WTC11 (cell line): ENCODE measurements around the gene PTPRN2. TPM values are rescaled to one million over a fixed set of nuclear protein-coding genes. Genes with fewer than 3 reads are reported as not detected.

Source experiments
- ATAC-seq: fragments of 200-7000 bp; cut with Tn5 transposase; 2 replicates; pipeline ENCODE4 v1.10.0; 2021; ENCODE audit warnings: mild to moderate bottlenecking, moderate library complexity
- CTCF ChIA-PET: fragments of 300-600 bp; sonication (Branson Sonifier 250); formaldehyde crosslinking; loops from one replicate; lab custom pipeline; 2021; ENCODE audit warnings: antibody characterized with exemption; lab: Charles Lee
- POLR2A ChIA-PET: fragments of 350-600 bp; sonication (Branson Sonifier 250); formaldehyde crosslinking; loops from one replicate; lab custom pipeline; 2021; ENCODE audit warnings: antibody characterized with exemption; lab: Charles Lee
- DNase-seq: peaks from one replicate; pipeline ENCODE4 v3.0.0; 2021; ENCODE audit warnings: low spot score
- H3K27ac Mint-ChIP-seq: 2 replicates; pipeline ENCODE4 v1.8.0; 2021; ENCODE audit warnings: mixed read lengths
- H3K27me3 Mint-ChIP-seq: 2 replicates; pipeline ENCODE4 v1.8.0; 2021; ENCODE audit warnings: low read depth, mild to moderate bottlenecking, moderate library complexity, mixed read lengths
- H3K36me3 Mint-ChIP-seq: 2 replicates; pipeline ENCODE4 v1.8.0; 2021; ENCODE audit warnings: mixed read lengths
- H3K4me1 Mint-ChIP-seq: 2 replicates; pipeline ENCODE4 v1.8.0; 2022; ENCODE audit warnings: mixed read lengths
- H3K4me3 Mint-ChIP-seq: 2 replicates; pipeline ENCODE4 v1.8.0; 2021; ENCODE audit warnings: mild to moderate bottlenecking, moderate library complexity, mixed read lengths
- H3K9me3 Mint-ChIP-seq: 2 replicates; pipeline ENCODE4 v1.8.0; 2021; ENCODE audit warnings: mixed read lengths
- CREB1 ChIP-seq: sonication (generic); formaldehyde crosslinking; IDR thresholded peaks from 2 replicates; pipeline ENCODE4 v1.8.0; 2023; ENCODE audit warnings: mild to moderate bottlenecking, missing genetic modification reagents
- ESRRA ChIP-seq: sonication (generic); formaldehyde crosslinking; IDR thresholded peaks from 2 replicates; pipeline ENCODE4 v1.8.1; 2022; ENCODE audit warnings: mild to moderate bottlenecking, missing genetic modification reagents, borderline replicate concordance
- GTF2I ChIP-seq: fragments of 250-450 bp; sonication (Bioruptor Pico); conservative IDR thresholded peaks from 2 replicates; pipeline ENCODE4 v1.4.0; 2021; ENCODE audit warnings: mild to moderate bottlenecking
- IRF2 ChIP-seq: sonication (generic); formaldehyde crosslinking; IDR thresholded peaks from 2 replicates; pipeline ENCODE4 v1.8.0; 2022; ENCODE audit warnings: low read depth, missing genetic modification reagents, borderline replicate concordance
- MAX ChIP-seq: sonication (generic); formaldehyde crosslinking; IDR thresholded peaks from 2 replicates; pipeline ENCODE4 v1.8.0; 2022; ENCODE audit warnings: mild to moderate bottlenecking, missing genetic modification reagents
- PRRX2 ChIP-seq: fragments of 250-450 bp; sonication (Bioruptor Pico); IDR thresholded peaks from 2 replicates; pipeline ENCODE4 v1.8.0; 2021; ENCODE audit warnings: mild to moderate bottlenecking
- RELA ChIP-seq: sonication (generic); formaldehyde crosslinking; IDR thresholded peaks from 2 replicates; pipeline ENCODE4 v1.8.1; 2022; ENCODE audit warnings: missing genetic modification reagents, mild to moderate bottlenecking, borderline replicate concordance
- SOX15 ChIP-seq: fragments of 250-450 bp; sonication (Bioruptor Pico); IDR thresholded peaks from 2 replicates; pipeline ENCODE4 v1.9.0; 2021; ENCODE audit warnings: mild to moderate bottlenecking
- TCF7 ChIP-seq: sonication (generic); formaldehyde crosslinking; IDR thresholded peaks from 2 replicates; pipeline ENCODE4 v1.8.0; 2022; ENCODE audit warnings: mild to moderate bottlenecking, low read depth, missing genetic modification reagents, moderate library complexity
- ZNF416 ChIP-seq: fragments of 250-450 bp; sonication (Bioruptor Pico); IDR thresholded peaks from 2 replicates; pipeline ENCODE4 v1.9.0; 2021; ENCODE audit warnings: mild to moderate bottlenecking, inconsistent platforms
- ZNF423 ChIP-seq: fragments of 250-450 bp; sonication (Bioruptor Pico); IDR thresholded peaks from 2 replicates; pipeline ENCODE4 v2.1.2; 2022; ENCODE audit warnings: mild to moderate bottlenecking, moderate library complexity
- total RNA-seq: library from RNA; stranded (reverse); gene quantifications from 3 replicates; pipeline ENCODE4 v1.2.3, GENCODE V29; 2021
- TF ChIP-seq, protein P1 (sequence below): fragments of 250-450 bp; sonication (Bioruptor Pico); IDR thresholded peaks from 2 replicates; pipeline ENCODE4 v1.9.0; 2021; ENCODE audit warnings: mild to moderate bottlenecking, borderline replicate concordance
- TF ChIP-seq, protein P2 (sequence below): sonication (generic); formaldehyde crosslinking; IDR thresholded peaks from 2 replicates; pipeline ENCODE4 v1.8.1; 2022; ENCODE audit warnings: low read depth, missing genetic modification reagents, borderline replicate concordance
- TF ChIP-seq, protein P3 (sequence below): sonication (generic); formaldehyde crosslinking; IDR thresholded peaks from 2 replicates; pipeline ENCODE4 v1.8.0; 2023; ENCODE audit warnings: missing genetic modification reagents, mild to moderate bottlenecking, borderline replicate concordance

Gene PTPRN2
- total RNA-seq, 1 experiment from 2014 or later: 4.7 TPM

DNA sequence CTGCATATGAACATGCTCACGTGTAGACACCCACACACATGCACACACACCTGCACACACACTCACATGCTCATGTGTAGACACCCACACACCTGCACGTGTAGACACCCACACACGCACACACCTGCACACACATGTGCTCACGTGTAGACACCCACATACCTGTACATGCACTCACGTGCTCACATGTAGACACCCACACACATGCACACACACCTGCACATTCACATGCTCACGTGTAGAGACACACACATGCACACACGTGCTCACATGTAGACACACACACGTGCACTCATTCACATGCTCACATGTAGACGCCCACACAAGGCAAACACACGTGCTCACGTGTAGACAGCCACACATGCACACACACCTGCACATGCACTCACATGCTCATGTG, 275.8 kb downstream of the PTPRN2 start (continued):
- TF ChIP-seq, protein P1, sequence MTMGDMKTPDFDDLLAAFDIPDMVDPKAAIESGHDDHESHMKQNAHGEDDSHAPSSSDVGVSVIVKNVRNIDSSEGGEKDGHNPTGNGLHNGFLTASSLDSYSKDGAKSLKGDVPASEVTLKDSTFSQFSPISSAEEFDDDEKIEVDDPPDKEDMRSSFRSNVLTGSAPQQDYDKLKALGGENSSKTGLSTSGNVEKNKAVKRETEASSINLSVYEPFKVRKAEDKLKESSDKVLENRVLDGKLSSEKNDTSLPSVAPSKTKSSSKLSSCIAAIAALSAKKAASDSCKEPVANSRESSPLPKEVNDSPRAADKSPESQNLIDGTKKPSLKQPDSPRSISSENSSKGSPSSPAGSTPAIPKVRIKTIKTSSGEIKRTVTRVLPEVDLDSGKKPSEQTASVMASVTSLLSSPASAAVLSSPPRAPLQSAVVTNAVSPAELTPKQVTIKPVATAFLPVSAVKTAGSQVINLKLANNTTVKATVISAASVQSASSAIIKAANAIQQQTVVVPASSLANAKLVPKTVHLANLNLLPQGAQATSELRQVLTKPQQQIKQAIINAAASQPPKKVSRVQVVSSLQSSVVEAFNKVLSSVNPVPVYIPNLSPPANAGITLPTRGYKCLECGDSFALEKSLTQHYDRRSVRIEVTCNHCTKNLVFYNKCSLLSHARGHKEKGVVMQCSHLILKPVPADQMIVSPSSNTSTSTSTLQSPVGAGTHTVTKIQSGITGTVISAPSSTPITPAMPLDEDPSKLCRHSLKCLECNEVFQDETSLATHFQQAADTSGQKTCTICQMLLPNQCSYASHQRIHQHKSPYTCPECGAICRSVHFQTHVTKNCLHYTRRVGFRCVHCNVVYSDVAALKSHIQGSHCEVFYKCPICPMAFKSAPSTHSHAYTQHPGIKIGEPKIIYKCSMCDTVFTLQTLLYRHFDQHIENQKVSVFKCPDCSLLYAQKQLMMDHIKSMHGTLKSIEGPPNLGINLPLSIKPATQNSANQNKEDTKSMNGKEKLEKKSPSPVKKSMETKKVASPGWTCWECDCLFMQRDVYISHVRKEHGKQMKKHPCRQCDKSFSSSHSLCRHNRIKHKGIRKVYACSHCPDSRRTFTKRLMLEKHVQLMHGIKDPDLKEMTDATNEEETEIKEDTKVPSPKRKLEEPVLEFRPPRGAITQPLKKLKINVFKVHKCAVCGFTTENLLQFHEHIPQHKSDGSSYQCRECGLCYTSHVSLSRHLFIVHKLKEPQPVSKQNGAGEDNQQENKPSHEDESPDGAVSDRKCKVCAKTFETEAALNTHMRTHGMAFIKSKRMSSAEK (CRISPR knock-in tag): no peak
- TF ChIP-seq PRRX2 (no peak), GTF2I (CRISPR knock-in tag) (no peak), ZNF423 (no peak), RELA (CRISPR knock-in tag) (no peak), MAX (CRISPR knock-in tag) (no peak), TCF7 (CRISPR knock-in tag) (no peak), SOX15 (CRISPR knock-in tag) (no peak), IRF2 (no peak)
- TF ChIP-seq, protein P2, sequence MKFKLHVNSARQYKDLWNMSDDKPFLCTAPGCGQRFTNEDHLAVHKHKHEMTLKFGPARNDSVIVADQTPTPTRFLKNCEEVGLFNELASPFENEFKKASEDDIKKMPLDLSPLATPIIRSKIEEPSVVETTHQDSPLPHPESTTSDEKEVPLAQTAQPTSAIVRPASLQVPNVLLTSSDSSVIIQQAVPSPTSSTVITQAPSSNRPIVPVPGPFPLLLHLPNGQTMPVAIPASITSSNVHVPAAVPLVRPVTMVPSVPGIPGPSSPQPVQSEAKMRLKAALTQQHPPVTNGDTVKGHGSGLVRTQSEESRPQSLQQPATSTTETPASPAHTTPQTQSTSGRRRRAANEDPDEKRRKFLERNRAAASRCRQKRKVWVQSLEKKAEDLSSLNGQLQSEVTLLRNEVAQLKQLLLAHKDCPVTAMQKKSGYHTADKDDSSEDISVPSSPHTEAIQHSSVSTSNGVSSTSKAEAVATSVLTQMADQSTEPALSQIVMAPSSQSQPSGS (CRISPR knock-in tag): no peak

GRCh38 chr7:158310924-158311666, 276.5 kb downstream of the PTPRN2 start:
- Mint-ChIP-seq H3K27me3 (peaks cover 15% of the 10 kb centered on the region), H3K9me3 (peaks cover 65% of the 10 kb centered on the region), H3K27ac (0 out of 2 replicates have a peak overlapping the region, but pooled peaks have one; percentile 41), H3K4me1 (peaks cover 4% of the 10 kb centered on the region), H3K36me3 (peaks cover 79% of the 10 kb centered on the region), H3K4me3 (no peak overlapping the region)
- ChIA-PET CTCF (no interaction called here), POLR2A (no interaction called here)
- no peak for DNase-seq
- TF ChIP-seq ESRRA (CRISPR knock-in tag) (no peak), CREB1 (CRISPR knock-in tag) (no peak), ZNF416 (no peak)
- TF ChIP-seq, protein P3, sequence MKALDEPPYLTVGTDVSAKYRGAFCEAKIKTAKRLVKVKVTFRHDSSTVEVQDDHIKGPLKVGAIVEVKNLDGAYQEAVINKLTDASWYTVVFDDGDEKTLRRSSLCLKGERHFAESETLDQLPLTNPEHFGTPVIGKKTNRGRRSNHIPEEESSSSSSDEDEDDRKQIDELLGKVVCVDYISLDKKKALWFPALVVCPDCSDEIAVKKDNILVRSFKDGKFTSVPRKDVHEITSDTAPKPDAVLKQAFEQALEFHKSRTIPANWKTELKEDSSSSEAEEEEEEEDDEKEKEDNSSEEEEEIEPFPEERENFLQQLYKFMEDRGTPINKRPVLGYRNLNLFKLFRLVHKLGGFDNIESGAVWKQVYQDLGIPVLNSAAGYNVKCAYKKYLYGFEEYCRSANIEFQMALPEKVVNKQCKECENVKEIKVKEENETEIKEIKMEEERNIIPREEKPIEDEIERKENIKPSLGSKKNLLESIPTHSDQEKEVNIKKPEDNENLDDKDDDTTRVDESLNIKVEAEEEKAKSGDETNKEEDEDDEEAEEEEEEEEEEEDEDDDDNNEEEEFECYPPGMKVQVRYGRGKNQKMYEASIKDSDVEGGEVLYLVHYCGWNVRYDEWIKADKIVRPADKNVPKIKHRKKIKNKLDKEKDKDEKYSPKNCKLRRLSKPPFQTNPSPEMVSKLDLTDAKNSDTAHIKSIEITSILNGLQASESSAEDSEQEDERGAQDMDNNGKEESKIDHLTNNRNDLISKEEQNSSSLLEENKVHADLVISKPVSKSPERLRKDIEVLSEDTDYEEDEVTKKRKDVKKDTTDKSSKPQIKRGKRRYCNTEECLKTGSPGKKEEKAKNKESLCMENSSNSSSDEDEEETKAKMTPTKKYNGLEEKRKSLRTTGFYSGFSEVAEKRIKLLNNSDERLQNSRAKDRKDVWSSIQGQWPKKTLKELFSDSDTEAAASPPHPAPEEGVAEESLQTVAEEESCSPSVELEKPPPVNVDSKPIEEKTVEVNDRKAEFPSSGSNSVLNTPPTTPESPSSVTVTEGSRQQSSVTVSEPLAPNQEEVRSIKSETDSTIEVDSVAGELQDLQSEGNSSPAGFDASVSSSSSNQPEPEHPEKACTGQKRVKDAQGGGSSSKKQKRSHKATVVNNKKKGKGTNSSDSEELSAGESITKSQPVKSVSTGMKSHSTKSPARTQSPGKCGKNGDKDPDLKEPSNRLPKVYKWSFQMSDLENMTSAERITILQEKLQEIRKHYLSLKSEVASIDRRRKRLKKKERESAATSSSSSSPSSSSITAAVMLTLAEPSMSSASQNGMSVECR (CRISPR knock-in tag): no peak
- no peak for ATAC-seq
